ENCODE measurements around the gene SLC12A5.

DNA sequence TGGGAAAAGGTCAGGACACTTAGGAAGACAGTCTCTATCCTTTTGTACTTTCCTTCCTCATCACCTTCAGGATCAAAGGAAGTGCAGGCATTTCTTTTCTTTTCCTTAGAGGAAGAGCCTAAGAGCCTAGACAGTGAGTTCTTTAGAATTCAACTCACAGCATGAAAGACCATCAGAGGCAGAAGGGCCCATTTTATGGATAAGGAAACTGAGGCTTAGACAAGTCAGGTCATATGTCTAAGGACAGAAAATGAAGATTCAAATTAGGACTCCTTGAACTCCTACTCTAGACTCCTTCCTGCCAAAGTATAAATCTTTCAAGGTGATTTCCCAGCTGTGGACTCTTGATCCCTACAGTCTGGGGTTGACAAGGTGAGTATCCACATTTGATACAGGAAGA lies 20.8 kb downstream of the SLC12A5 start:
- TF ChIP-seq, protein P1, sequence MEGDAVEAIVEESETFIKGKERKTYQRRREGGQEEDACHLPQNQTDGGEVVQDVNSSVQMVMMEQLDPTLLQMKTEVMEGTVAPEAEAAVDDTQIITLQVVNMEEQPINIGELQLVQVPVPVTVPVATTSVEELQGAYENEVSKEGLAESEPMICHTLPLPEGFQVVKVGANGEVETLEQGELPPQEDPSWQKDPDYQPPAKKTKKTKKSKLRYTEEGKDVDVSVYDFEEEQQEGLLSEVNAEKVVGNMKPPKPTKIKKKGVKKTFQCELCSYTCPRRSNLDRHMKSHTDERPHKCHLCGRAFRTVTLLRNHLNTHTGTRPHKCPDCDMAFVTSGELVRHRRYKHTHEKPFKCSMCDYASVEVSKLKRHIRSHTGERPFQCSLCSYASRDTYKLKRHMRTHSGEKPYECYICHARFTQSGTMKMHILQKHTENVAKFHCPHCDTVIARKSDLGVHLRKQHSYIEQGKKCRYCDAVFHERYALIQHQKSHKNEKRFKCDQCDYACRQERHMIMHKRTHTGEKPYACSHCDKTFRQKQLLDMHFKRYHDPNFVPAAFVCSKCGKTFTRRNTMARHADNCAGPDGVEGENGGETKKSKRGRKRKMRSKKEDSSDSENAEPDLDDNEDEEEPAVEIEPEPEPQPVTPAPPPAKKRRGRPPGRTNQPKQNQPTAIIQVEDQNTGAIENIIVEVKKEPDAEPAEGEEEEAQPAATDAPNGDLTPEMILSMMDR (IDR thresholded peaks at IDR 0.05 in 4 of 5, conservative IDR thresholded peaks at IDR 0.05 in 1 of 5): no peak
- no peak for TF ChIP-seq POLR2A (IDR thresholded peaks at IDR 0.05)

All from gastrocnemius medialis (tissue), 4 donors.